H1 (cell line): ENCODE results near the gene LPP. TPM values are rescaled to one million over a fixed set of nuclear protein-coding genes. Genes with fewer than 3 reads are reported as not detected.

Experiments
- CTCF ChIA-PET: fragments of 300-600 bp; sonication (Branson Sonifier 250); formaldehyde crosslinking; loops from one replicate; lab custom pipeline; 2021; ENCODE audit not compliant: partially characterized antibody; lab: Charles Lee
- POLR2A ChIA-PET: fragments of 300-600 bp; sonication (Branson Sonifier 250); formaldehyde crosslinking; loops from one replicate; lab custom pipeline; 2021; ENCODE audit warnings: inconsistent platforms; ENCODE audit not compliant: partially characterized antibody; lab: Charles Lee
- DNase-seq, 2 experiments: peaks; one replicate each; pipeline versions ENCODE4 v3.0.0 to v3.0.0-alpha.2; 2010 to 2022; ENCODE audit warnings: low spot score in 2 of 2, low read depth in 1 of 2, mixed read lengths in 1 of 2
- FAIRE-seq: peaks from 2 replicates; lab custom pipeline; 2011; peaks lifted over from hg19 to GRCh38; lab: Jason Lieb, UNC
- H2AFZ ChIP-seq: 2 replicates; pipeline ENCODE4 v1.8.1; 2012; ENCODE audit warnings: low read length, inconsistent platforms
- H2AK5ac ChIP-seq: 2 replicates; pipeline ENCODE4 v1.6.1; 2013; ENCODE audit warnings: low read depth, low read length
- H2BK120ac ChIP-seq: replicated peaks from 2 replicates; pipeline ENCODE3; 2013; ENCODE audit warnings: low read depth, low read length, inconsistent platforms
- H2BK12ac ChIP-seq: 2 replicates; pipeline ENCODE4 v1.6.1; 2013; ENCODE audit warnings: low read depth, low read length
- H2BK15ac ChIP-seq: 2 replicates; pipeline ENCODE4 v1.6.1; 2013; ENCODE audit warnings: low read length
- H2BK20ac ChIP-seq: 2 replicates; pipeline ENCODE4 v1.6.1; 2013; ENCODE audit warnings: low read length
- H2BK5ac ChIP-seq: 2 replicates; pipeline ENCODE4 v1.6.1; 2013; ENCODE audit warnings: low read depth, low read length
- H3K14ac ChIP-seq: 2 replicates; pipeline ENCODE4 v1.6.1; 2013; ENCODE audit warnings: inconsistent platforms; ENCODE audit not compliant: insufficient read length
- H3K18ac ChIP-seq: 2 replicates; pipeline ENCODE4 v1.6.1; 2013; ENCODE audit warnings: low read length; ENCODE audit errors: extremely low read depth
- H3K23ac ChIP-seq: 2 replicates; pipeline ENCODE4 v1.6.1; 2013; ENCODE audit warnings: inconsistent platforms; ENCODE audit not compliant: insufficient read length
- H3K23me2 ChIP-seq: 2 replicates; pipeline ENCODE4 v1.6.1; 2013; ENCODE audit warnings: low read depth, low read length
- H3K27ac ChIP-seq: 2 replicates; pipeline ENCODE4 v1.6.1; 2011; ENCODE audit warnings: low read depth, low read length, inconsistent platforms
- H3K27me3 ChIP-seq, 4 experiments: replicated peaks in 1 of 4; 1 replicate in 1 of 4; 2 replicates in 3 of 4; pipeline versions ENCODE4 v1.6.1 to v1.8.1; 2011 to 2013; ENCODE audit warnings: low read length in 3 of 4, mild to moderate bottlenecking in 3 of 4, inconsistent platforms in 2 of 4, mixed read lengths in 2 of 4, moderate library complexity in 1 of 4; ENCODE audit not compliant: control insufficient read depth in 3 of 4, insufficient read depth in 3 of 4; ENCODE audit errors: extremely low read depth in 1 of 4
- H3K36me3 ChIP-seq, 4 experiments: 2 replicates each; pipeline versions ENCODE4 v1.6.1 to v1.8.1; 2011 to 2013; ENCODE audit warnings: mild to moderate bottlenecking in 4 of 4, low read length in 3 of 4, moderate library complexity in 2 of 4, control low read depth in 1 of 4, inconsistent platforms in 1 of 4; ENCODE audit not compliant: insufficient read depth in 4 of 4, control insufficient read depth in 2 of 4
- H3K4ac ChIP-seq: replicated peaks from 2 replicates; pipeline ENCODE3; 2013; ENCODE audit warnings: low read length, low read depth, mixed read lengths, inconsistent platforms; ENCODE audit not compliant: insufficient read length
- H3K4me1 ChIP-seq, 4 experiments: replicated peaks in 1 of 4; 1 replicate in 1 of 4; 2 replicates in 3 of 4; pipeline versions ENCODE4 v1.6.1 to v1.8.1; 2011 to 2013; ENCODE audit warnings: low read length in 3 of 4, inconsistent platforms in 2 of 4, mixed read lengths in 1 of 4; ENCODE audit not compliant: insufficient read depth in 4 of 4, control insufficient read depth in 3 of 4
- H3K4me2 ChIP-seq, 2 experiments: 2 replicates each; pipeline versions ENCODE4 v1.6.1 to v1.8.1; 2011 to 2013; ENCODE audit warnings: low read depth in 2 of 2, low read length in 2 of 2, control low read depth in 1 of 2, inconsistent platforms in 1 of 2, mild to moderate bottlenecking in 1 of 2; ENCODE audit not compliant: insufficient read depth in 1 of 2
- H3K4me3 ChIP-seq, 4 experiments: fragments of 200-600, 300-600 bp in 1 of 4; sonication (generic), shearing (Covaris generic), sonication (Bioruptor Twin) in 1 of 4; 2 replicates each; pipeline versions ENCODE4 v1.5.1 to v1.8.1; 2011 to 2016; ENCODE audit warnings: low read length in 4 of 4, low read depth in 3 of 4, control low read depth in 2 of 4, inconsistent platforms in 2 of 4, mild to moderate bottlenecking in 2 of 4, mixed read lengths in 1 of 4, moderate library complexity in 1 of 4; ENCODE audit not compliant: insufficient read depth in 2 of 4; ENCODE audit errors: extremely low read depth in 1 of 4
- H3K56ac ChIP-seq: replicated peaks from 2 replicates; pipeline ENCODE3; 2013; ENCODE audit warnings: low read depth, mild to moderate bottlenecking, mixed read lengths, low read length, inconsistent platforms; ENCODE audit not compliant: insufficient read length
- H3K79me1 ChIP-seq: 2 replicates; pipeline ENCODE4 v1.6.1; 2013; ENCODE audit warnings: low read depth, low read length, control low read depth
- H3K79me2 ChIP-seq, 2 experiments: 2 replicates each; pipeline versions ENCODE4 v1.6.1 to v1.8.1; 2012 to 2013; ENCODE audit warnings: low read length in 2 of 2, mild to moderate bottlenecking in 2 of 2, inconsistent platforms in 1 of 2; ENCODE audit not compliant: insufficient read depth in 2 of 2, control insufficient read depth in 1 of 2
- H3K9ac ChIP-seq, 4 experiments: replicated peaks in 1 of 4; 1 replicate in 1 of 4; 2 replicates in 3 of 4; pipeline versions ENCODE4 v1.6.1 to v1.8.1; 2011 to 2013; ENCODE audit warnings: low read depth in 3 of 4, low read length in 3 of 4, control low read depth in 2 of 4, mild to moderate bottlenecking in 2 of 4, moderate library complexity in 2 of 4, inconsistent platforms in 1 of 4; ENCODE audit errors: extremely low read depth in 1 of 4
- H3K9me3 ChIP-seq, 2 experiments: 2 replicates each; pipeline versions ENCODE4 v1.6.1 to v1.8.1; 2012 to 2013; ENCODE audit warnings: mild to moderate bottlenecking in 2 of 2, moderate library complexity in 2 of 2, control low read depth in 1 of 2, inconsistent platforms in 1 of 2, low read depth in 1 of 2, low read length in 1 of 2, mixed read lengths in 1 of 2; ENCODE audit not compliant: insufficient read depth in 2 of 2
- H4K20me1 ChIP-seq, 2 experiments: replicated peaks in 1 of 2; 2 replicates each; pipeline versions ENCODE3 to v1.8.1; 2011 to 2013; ENCODE audit warnings: inconsistent platforms in 2 of 2, low read length in 2 of 2, mild to moderate bottlenecking in 1 of 2; ENCODE audit not compliant: insufficient read depth in 2 of 2, control insufficient read depth in 1 of 2
- H4K5ac ChIP-seq: 2 replicates; pipeline ENCODE4 v1.6.1; 2013; ENCODE audit warnings: low read length, low read depth, mixed read lengths, inconsistent platforms; ENCODE audit not compliant: insufficient read length
- H4K8ac ChIP-seq: 2 replicates; pipeline ENCODE4 v1.8.0; 2013; ENCODE audit warnings: mild to moderate bottlenecking, moderate library complexity, low read length, inconsistent platforms; ENCODE audit not compliant: insufficient read depth; ENCODE audit errors: extremely low read depth
- H4K91ac ChIP-seq: replicated peaks from 2 replicates; pipeline ENCODE3; 2013; ENCODE audit warnings: low read length, mixed read lengths, inconsistent platforms; ENCODE audit not compliant: insufficient read length
- GABPA ChIP-seq: IDR thresholded peaks from 2 replicates; pipeline ENCODE4 v1.6.1; 2011; ENCODE audit warnings: mild to moderate bottlenecking, low read length, moderate library complexity, borderline replicate concordance; ENCODE audit not compliant: insufficient read depth
- WGBS, 2 experiments: shearing (Covaris generic) in 1 of 2; methylation state at CpG; one replicate each; pipeline versions ENCODE4 v1.1.6 to v1.1.7; 2013 to 2015; ENCODE audit warnings: low lambda C conversion rate in 2 of 2, mixed read lengths in 2 of 2, inconsistent platforms in 1 of 2, low coverage in 1 of 2, missing lambda C conversion rate in 1 of 2; ENCODE audit not compliant: insufficient replicate concordance in 2 of 2, insufficient coverage in 1 of 2, insufficient read length in 1 of 2; ENCODE audit errors: extremely low coverage in 1 of 2, missing lambda C conversion rate in 1 of 2; 5-methylcytosine and 5-hydroxymethylcytosine counted together
- polyA plus RNA-seq, 7 experiments: library from polyadenylated mRNA; depleted of rRNA in 3 of 7; stranded (reverse) in 5 of 7; unstranded in 2 of 7; fragments of >200 nt in 5 of 7; fragments of 200-250 nt in 2 of 7; gene quantifications; 1 replicate in 5 of 7; 2 replicates in 1 of 7; 4 replicates in 1 of 7; pipeline versions ENCODE4 v1.2.1 to v1.2.3, GENCODE V29; 2011 to 2013; ENCODE audit warnings: missing spikeins in 2 of 7, mixed read lengths in 2 of 7
- total RNA-seq: library from RNA; stranded (reverse); fragmentation: NEBNext Ultra II Directional; extraction: Animal tissue kit (Norgen Biotek cat#: 25700); gene quantifications from 2 replicates; pipeline ENCODE4 v1.2.1, GENCODE V29; 2021
- TF ChIP-seq, protein P1 (sequence below): IDR thresholded peaks from 2 replicates; pipeline ENCODE4 v1.6.1; 2012; ENCODE audit warnings: inconsistent platforms

Gene LPP
- total and polyA plus RNA-seq, 2 of the 8 experiments (the other 6 are each of a cell fraction or from before 2014, with no cell fraction given) = 10.0 to 53.3 TPM

DNA sequence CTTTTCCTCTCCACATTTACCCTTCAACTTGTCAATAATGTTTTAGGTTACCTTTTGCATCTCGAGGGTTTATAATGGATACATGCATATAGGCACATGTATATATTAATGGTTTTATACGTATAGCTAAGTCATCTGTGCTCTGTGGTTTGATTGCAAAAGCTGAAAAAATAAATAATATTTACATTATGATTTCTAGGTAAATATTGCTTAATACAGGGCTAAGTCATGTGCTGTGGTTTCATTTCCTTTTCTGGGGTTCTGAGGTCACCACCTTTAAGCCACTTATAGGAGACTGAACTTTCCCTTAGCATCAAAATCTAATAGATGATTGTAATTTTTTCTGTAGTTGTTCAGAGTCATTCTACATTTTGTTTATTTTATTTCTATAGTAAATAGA lies 33.1 kb downstream of the LPP start:
- no peak overlapping the region for H2BK120ac ChIP-seq
- no peak overlapping the region for H3K18ac ChIP-seq
- ChIA-PET CTCF (interaction anchor here (1.5 kb wide), 1 partner anchor 19 kb away, joined by 5 read pairs; no protein-coding TSS in a partner anchor), POLR2A (no interaction called here)
- H3K14ac ChIP-seq = no peak overlapping the region
- no peaks in the 10 kb centered on the region for H4K20me1 ChIP-seq
- H2BK15ac ChIP-seq = no peak overlapping the region
- peaks cover 0 to 26% of the 10 kb centered on the region in 2 experiments; a peak in 2 of 4 replicates for H3K79me2 ChIP-seq
- no peaks in the 10 kb centered on the region for H3K9me3 ChIP-seq
- no peak overlapping the region for H3K23ac ChIP-seq
- H3K9ac ChIP-seq = no peak overlapping the region
- no peak overlapping the region for H2AFZ ChIP-seq
- H3K56ac ChIP-seq = no peak overlapping the region
- no peak overlapping the region for H2AK5ac ChIP-seq
- WGBS, 2 experiments = 93% methylated on average over 2 of the region's 2 CpGs; no CpG with 5 or more reads in 1 of the 2 experiments
- H2BK12ac ChIP-seq = no peak overlapping the region
- H3K4me2 ChIP-seq = no peak overlapping the region
- no peak overlapping the region for H4K8ac ChIP-seq
- peaks cover 3 to 13% (median 7%) of the 10 kb centered on the region in 4 experiments for H3K4me1 ChIP-seq
- H2BK5ac ChIP-seq = no peak overlapping the region
- H3K27ac ChIP-seq = no peak overlapping the region
- H3K27me3 ChIP-seq = no peaks in the 10 kb centered on the region
- no peak overlapping the region for H4K5ac ChIP-seq
- H3K4me3 ChIP-seq = no peak overlapping the region
- no peak overlapping the region for H2BK20ac ChIP-seq
- DNase-seq = no peak
- H3K4ac ChIP-seq = no peak overlapping the region
- peaks cover 5% of the 10 kb centered on the region for H3K79me1 ChIP-seq
- H3K23me2 ChIP-seq = no peaks in the 10 kb centered on the region
- no peak for TF ChIP-seq GABPA
- TF ChIP-seq, protein P1, sequence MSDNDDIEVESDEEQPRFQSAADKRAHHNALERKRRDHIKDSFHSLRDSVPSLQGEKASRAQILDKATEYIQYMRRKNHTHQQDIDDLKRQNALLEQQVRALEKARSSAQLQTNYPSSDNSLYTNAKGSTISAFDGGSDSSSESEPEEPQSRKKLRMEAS = no peak
- no peaks in the 10 kb centered on the region for H3K36me3 ChIP-seq
- FAIRE-seq = no peak
- H4K91ac ChIP-seq = no peak overlapping the region
